ENCODE results near the gene ST14. TPM values are rescaled to one million over a fixed set of nuclear protein-coding genes. Genes with fewer than 3 reads are reported as not detected.
"Not testable (repeated sequence)": the region's sequence is repeated elsewhere in the genome, so short reads cannot be mapped to it uniquely, and the experiment has no call there.

ST14 gene
- polyA plus RNA-seq, 3 donors = 3.1 to 38.4 (median 5.2) TPM

GRCh38 chr11:130157840-130158239, 1.7 kb upstream of the ST14 start:
- 68 to 85% (median 73%) methylated on average over 3 of the region's 3 CpGs for WGBS, 3 donors
- H3K27ac ChIP-seq (ENCODE audit: low read depth, low read length) = no peak overlapping the region

- no peak overlapping the region for H3K27ac ChIP-seq (ENCODE audit: low read depth, low read length)
- WGBS, 3 donors = 73 to 77% (median 74%) methylated on average over 14 of the region's 14 CpGs
Measured at GRCh38 chr11:130159139-130159538, 443 bp upstream of the ST14 start.

GRCh38 chr11:130160498-130161155, 1.0 kb downstream of the ST14 start:
- H3K27ac ChIP-seq (ENCODE audit: low read depth, low read length) = no peak overlapping the region

GRCh38 chr11:130161441-130162145, 2.0 kb downstream of the ST14 start:
- WGBS, 3 donors = 51 to 61% (median 57%) methylated on average over 11 of the region's 11 CpGs
- no peak overlapping the region for H3K27ac ChIP-seq (ENCODE audit: low read depth, low read length)

More at GRCh38 chr11:130160498-130161155, 1.0 kb downstream of the ST14 start:
- 21 to 53% (median 50%) methylated on average over 19 of the region's 19 CpGs for WGBS, 3 donors

GRCh38 chr11:130162733-130163132, 3.2 kb downstream of the ST14 start:
- WGBS, 3 donors = 63 to 81% (median 66%) methylated on average over 5 of the region's 5 CpGs
- no peak overlapping the region for H3K27ac ChIP-seq (ENCODE audit: low read depth, low read length)

- 27 to 48% (median 36%) methylated on average over 13 of the region's 13 CpGs for WGBS, 3 donors
- H3K27ac ChIP-seq (ENCODE audit: low read depth, low read length) = no peak overlapping the region
Measured at GRCh38 chr11:130163346-130164220, 4.0 kb downstream of the ST14 start.

- no peak overlapping the region for H3K27ac ChIP-seq (ENCODE audit: low read depth, low read length)
- 55 to 70% (median 56%) methylated on average over 2 of the region's 2 CpGs for WGBS, 3 donors
Measured at GRCh38 chr11:130164221-130164570, 4.6 kb downstream of the ST14 start.

- H3K27ac ChIP-seq (ENCODE audit: low read depth, low read length) = no peak overlapping the region
- WGBS, 3 donors = 77 to 85% (median 79%) methylated on average over 9 of the region's 9 CpGs
Measured at GRCh38 chr11:130165601-130166456, 6.2 kb downstream of the ST14 start.

- 65 to 76% (median 74%) methylated on average over 4 of the region's 4 CpGs for WGBS, 3 donors
- no peak overlapping the region for H3K27ac ChIP-seq (ENCODE audit: low read depth, low read length)
Measured at GRCh38 chr11:130166457-130166784, 6.8 kb downstream of the ST14 start.

- WGBS, 3 donors = 80 to 99% (median 94%) methylated on average over 3 of the region's 3 CpGs
Measured at GRCh38 chr11:130167146-130167545, 7.6 kb downstream of the ST14 start.

GRCh38 chr11:130168105-130168504, 8.5 kb downstream of the ST14 start:
- 84 to 88% (median 85%) methylated on average over 7 of the region's 7 CpGs for WGBS, 3 donors
- no peak overlapping the region for H3K27ac ChIP-seq (ENCODE audit: low read depth, low read length)

More at GRCh38 chr11:130167146-130167545, 7.6 kb downstream of the ST14 start:
- no peak overlapping the region for H3K27ac ChIP-seq (ENCODE audit: low read depth, low read length)

- no peak overlapping the region for H3K27ac ChIP-seq (ENCODE audit: low read depth, low read length)
- WGBS, 3 donors = 62 to 81% (median 81%) methylated on average over 8 of the region's 8 CpGs
Measured at GRCh38 chr11:130170345-130170744, 10.8 kb downstream of the ST14 start.

- no peak overlapping the region for H3K27ac ChIP-seq (ENCODE audit: low read depth, low read length)
- WGBS, 3 donors = 31 to 43% (median 42%) methylated on average over 5 of the region's 5 CpGs
Measured at GRCh38 chr11:130171534-130171933, 12.0 kb downstream of the ST14 start.

GRCh38 chr11:130172001-130172400, 12.4 kb downstream of the ST14 start:
- H3K27ac ChIP-seq (ENCODE audit: low read depth, low read length) = not testable (repeated sequence)
- WGBS, 3 donors = 68 to 87% (median 72%) methylated on average over 3 of the region's 3 CpGs

- no peak overlapping the region for H3K27ac ChIP-seq (ENCODE audit: low read depth, low read length)
- 95 to 98% (median 96%) methylated on average over 4 of the region's 4 CpGs for WGBS, 3 donors
Measured at GRCh38 chr11:130174642-130175041, 15.1 kb downstream of the ST14 start.

GRCh38 chr11:130175898-130176297, 16.3 kb downstream of the ST14 start:
- H3K27ac ChIP-seq (ENCODE audit: low read depth, low read length) = no peak overlapping the region
- WGBS, 3 donors = 81 to 95% (median 84%) methylated on average over 5 of the region's 5 CpGs

- 68 to 90% (median 90%) methylated on average over 10 of the region's 10 CpGs for WGBS, 3 donors
- H3K27ac ChIP-seq (ENCODE audit: low read depth, low read length) = no peak overlapping the region
Measured at GRCh38 chr11:130177782-130178181, 18.2 kb downstream of the ST14 start.

All from adipose tissue (tissue), 3 donors.